CD14-positive monocyte (primary cell): ENCODE measurements around the gene GRIK4. TPM values are rescaled to one million over a fixed set of nuclear protein-coding genes. Genes with fewer than 3 reads are reported as not detected.

ENCODE experiments used
- DNase-seq, 3 donors: peaks; one replicate each; pipeline ENCODE4 v3.0.0-alpha.2; 2011 to 2022
- H2AFZ ChIP-seq: 2 replicates; pipeline ENCODE4 v1.6.0; 2012; ENCODE audit warnings: mild to moderate bottlenecking, low read depth, low read length, inconsistent platforms; ENCODE audit not compliant: insufficient read depth, poor library complexity, severe bottlenecking
- H3K27ac ChIP-seq, 2 donors: 1 replicate in 1 of 2; 2 replicates in 1 of 2; pipeline ENCODE4 v1.5.1; 2012 to 2013; ENCODE audit warnings: low read length in 2 of 2, control low read depth in 1 of 2, inconsistent platforms in 1 of 2, low read depth in 1 of 2, mild to moderate bottlenecking in 1 of 2
- H3K27me3 ChIP-seq, 2 donors: one replicate each; pipeline versions ENCODE4 v1.6.0 to v1.6.1; 2011 to 2013; ENCODE audit warnings: low read length in 2 of 2; ENCODE audit not compliant: control insufficient read depth in 2 of 2, insufficient read depth in 2 of 2
- H3K36me3 ChIP-seq, 2 donors: replicated peaks in 1 of 2; 1 replicate in 1 of 2; 2 replicates in 1 of 2; pipeline versions ENCODE4 v1.5.1 to v1.6.1; 2012 to 2013; ENCODE audit warnings: low read length in 2 of 2, control low read depth in 1 of 2, inconsistent platforms in 1 of 2, mild to moderate bottlenecking in 1 of 2; ENCODE audit not compliant: insufficient read depth in 2 of 2, control insufficient read depth in 1 of 2
- H3K4me1 ChIP-seq, 2 donors: 1 replicate in 1 of 2; 2 replicates in 1 of 2; pipeline versions ENCODE4 v1.5.1 to v1.6.1; 2012 to 2013; ENCODE audit warnings: low read length in 2 of 2, control low read depth in 1 of 2, inconsistent platforms in 1 of 2, mild to moderate bottlenecking in 1 of 2, moderate library complexity in 1 of 2; ENCODE audit not compliant: insufficient read depth in 2 of 2, control insufficient read depth in 1 of 2
- H3K4me2 ChIP-seq: replicated peaks from 2 replicates; pipeline ENCODE3; 2012; ENCODE audit warnings: low read length, moderate library complexity, mild to moderate bottlenecking; ENCODE audit not compliant: poor library complexity, severe bottlenecking; ENCODE audit errors: extremely low read depth
- H3K4me3 ChIP-seq, 3 experiments: fragments of 200-600 bp in 1 of 3; sonication (generic) in 1 of 3; replicated peaks in 1 of 3; 1 replicate in 2 of 3; 2 replicates in 1 of 3; pipeline ENCODE4 v1.5.1; 2011 to 2013; ENCODE audit warnings: low read length in 3 of 3, mild to moderate bottlenecking in 3 of 3, control low read depth in 2 of 3, low read depth in 2 of 3, inconsistent platforms in 1 of 3, moderate library complexity in 1 of 3
- H3K79me2 ChIP-seq: 2 replicates; pipeline ENCODE4 v1.6.0; 2012; ENCODE audit warnings: mild to moderate bottlenecking, control low read depth, inconsistent platforms, low read length, moderate library complexity; ENCODE audit not compliant: insufficient read depth
- H3K9ac ChIP-seq: 2 replicates; pipeline ENCODE4 v1.6.0; 2017; ENCODE audit warnings: low read length, mild to moderate bottlenecking; ENCODE audit not compliant: insufficient read depth, poor library complexity, severe bottlenecking
- H3K9me3 ChIP-seq, 2 donors: replicated peaks in 1 of 2; 1 replicate in 1 of 2; 2 replicates in 1 of 2; pipeline versions ENCODE4 v1.5.1 to v1.6.1; 2012 to 2013; ENCODE audit warnings: low read length in 2 of 2, control low read depth in 1 of 2; ENCODE audit not compliant: control insufficient read depth in 1 of 2, insufficient read depth in 1 of 2
- H4K20me1 ChIP-seq: 2 replicates; pipeline ENCODE4 v1.6.0; 2012; ENCODE audit warnings: mild to moderate bottlenecking, low read length, control low read depth, moderate library complexity; ENCODE audit not compliant: insufficient read depth
- H3K27ac Mint-ChIP-seq, 7 donors: one replicate each; pipeline ENCODE4 v1.8.0; 2020; ENCODE audit warnings: mild to moderate bottlenecking in 7 of 7, mixed read lengths in 7 of 7, moderate library complexity in 6 of 7, inconsistent platforms in 2 of 7
- H3K27me3 Mint-ChIP-seq, 3 donors: one replicate each; pipeline ENCODE4 v1.8.0; 2021 to 2022; ENCODE audit warnings: low read depth in 3 of 3, mild to moderate bottlenecking in 3 of 3, mixed read lengths in 3 of 3, moderate library complexity in 3 of 3, inconsistent platforms in 1 of 3
- H3K36me3 Mint-ChIP-seq, 2 donors: one replicate each; pipeline ENCODE4 v1.8.0; 2020; ENCODE audit warnings: mixed read lengths in 2 of 2, inconsistent platforms in 1 of 2, mild to moderate bottlenecking in 1 of 2
- H3K4me1 Mint-ChIP-seq: one replicate; pipeline ENCODE4 v1.8.0; 2020; ENCODE audit warnings: mild to moderate bottlenecking, mixed read lengths
- H3K4me3 Mint-ChIP-seq, 2 donors: one replicate each; pipeline ENCODE4 v1.8.0; 2020; ENCODE audit warnings: mild to moderate bottlenecking in 2 of 2, mixed read lengths in 2 of 2, moderate library complexity in 1 of 2
- H3K9me3 Mint-ChIP-seq, 7 donors: one replicate each; pipeline ENCODE4 v1.8.0; 2020 to 2022; ENCODE audit warnings: mixed read lengths in 7 of 7, mild to moderate bottlenecking in 6 of 7, moderate library complexity in 6 of 7, inconsistent platforms in 2 of 7
- WGBS: methylation state at CpG from one replicate; pipeline ENCODE4 v1.1.5; 2013; ENCODE audit warnings: missing lambda C conversion rate; ENCODE audit not compliant: insufficient coverage; 5-methylcytosine and 5-hydroxymethylcytosine counted together
- intact Hi-C, 2 donors: fragments of 100-400 bp; cut with micrococcal nuclease; formaldehyde crosslinking; loops; one replicate each; pipeline versions ENCODE4 v1.15.0 to v1.15.1; 2023
- polyA plus RNA-seq, 3 donors: library from polyadenylated mRNA; depleted of rRNA in 1 of 3; unstranded in 2 of 3; stranded (reverse) in 1 of 3; fragments of 300-500 nt in 2 of 3; fragments of >200 nt in 1 of 3; fragmentation: Illumina TruSeq in 2 of 3; gene quantifications; 1 replicate in 2 of 3; 2 replicates in 1 of 3; pipeline ENCODE4 v1.2.3, GENCODE V29; 2012 to 2021
- TF ChIP-seq, protein P1 (sequence below): fragments of 200-600 bp; IDR thresholded peaks from one replicate; pipeline ENCODE4 v1.8.0; 2022; ENCODE audit warnings: antibody characterized with exemption, mild to moderate bottlenecking

Gene GRIK4
- polyA plus RNA-seq, 3 donors = not detected

DNA sequence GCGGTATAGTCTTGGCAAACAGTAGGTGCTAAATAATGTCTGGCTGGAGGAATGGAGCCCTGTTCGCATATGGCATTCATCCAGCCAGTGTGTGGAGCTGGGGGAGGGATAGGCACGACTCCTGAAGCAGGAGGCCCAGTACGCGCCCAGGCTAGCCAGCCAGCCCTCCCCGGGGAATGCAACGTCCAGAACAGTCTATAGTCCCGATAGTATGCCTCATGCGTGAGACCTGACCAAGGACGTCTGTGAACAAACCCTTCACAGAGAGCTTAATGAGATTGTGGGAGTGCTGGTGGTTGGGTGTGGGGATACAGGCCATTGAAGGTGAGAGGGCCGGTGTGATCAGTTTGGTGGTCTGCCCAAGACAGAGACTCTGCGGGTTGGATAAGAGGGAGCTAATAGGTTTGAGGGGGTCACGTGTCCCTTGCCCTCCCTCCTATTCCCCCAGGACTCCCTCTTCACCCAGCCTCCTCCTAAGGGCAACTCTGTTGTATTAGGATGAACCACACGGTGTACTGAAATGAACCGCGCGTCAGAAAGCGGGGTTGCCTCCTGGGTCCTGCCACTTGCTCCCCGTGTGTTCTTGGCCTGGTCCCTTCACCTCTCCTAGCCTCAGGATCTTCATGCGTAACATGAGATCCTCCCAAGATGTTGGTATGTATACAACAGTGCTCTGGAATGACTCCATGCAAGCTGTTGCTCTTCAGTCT lies 987 bp upstream of the GRIK4 start:
- intact Hi-C loops = loop anchor here (5.0 to 10.0 kb wide), 3 partner anchors 604 to 684 kb away; no protein-coding TSS in a partner anchor
- Histone ChIP-seq H3K27me3 (peaks cover 10 to 57% of the 10 kb centered on the region in 2 donors), H3K79me2 (no peaks in the 10 kb centered on the region), H3K9ac (no peak overlapping the region), H3K27ac (no peak overlapping the region), H4K20me1 (no peaks in the 10 kb centered on the region), H3K36me3 (no peaks in the 10 kb centered on the region), H3K9me3 (no peaks in the 10 kb centered on the region), H3K4me1 (no peaks in the 10 kb centered on the region), H2AFZ (no peak overlapping the region), H3K4me2 (no peak overlapping the region), H3K4me3 (no peak overlapping the region)
- Mint-ChIP-seq H3K4me1 (peaks cover 2% of the 10 kb centered on the region), H3K27ac (no peak overlapping the region), H3K36me3 (no peaks in the 10 kb centered on the region), H3K9me3 (peaks cover 0 to 2% (median 0%) of the 10 kb centered on the region in 7 donors), H3K4me3 (peak overlapping the region in 1 of 2 donors; percentile 50), H3K27me3 (peaks cover 52 to 74% (median 63%) of the 10 kb centered on the region in 3 donors)
- TF ChIP-seq, protein P1, sequence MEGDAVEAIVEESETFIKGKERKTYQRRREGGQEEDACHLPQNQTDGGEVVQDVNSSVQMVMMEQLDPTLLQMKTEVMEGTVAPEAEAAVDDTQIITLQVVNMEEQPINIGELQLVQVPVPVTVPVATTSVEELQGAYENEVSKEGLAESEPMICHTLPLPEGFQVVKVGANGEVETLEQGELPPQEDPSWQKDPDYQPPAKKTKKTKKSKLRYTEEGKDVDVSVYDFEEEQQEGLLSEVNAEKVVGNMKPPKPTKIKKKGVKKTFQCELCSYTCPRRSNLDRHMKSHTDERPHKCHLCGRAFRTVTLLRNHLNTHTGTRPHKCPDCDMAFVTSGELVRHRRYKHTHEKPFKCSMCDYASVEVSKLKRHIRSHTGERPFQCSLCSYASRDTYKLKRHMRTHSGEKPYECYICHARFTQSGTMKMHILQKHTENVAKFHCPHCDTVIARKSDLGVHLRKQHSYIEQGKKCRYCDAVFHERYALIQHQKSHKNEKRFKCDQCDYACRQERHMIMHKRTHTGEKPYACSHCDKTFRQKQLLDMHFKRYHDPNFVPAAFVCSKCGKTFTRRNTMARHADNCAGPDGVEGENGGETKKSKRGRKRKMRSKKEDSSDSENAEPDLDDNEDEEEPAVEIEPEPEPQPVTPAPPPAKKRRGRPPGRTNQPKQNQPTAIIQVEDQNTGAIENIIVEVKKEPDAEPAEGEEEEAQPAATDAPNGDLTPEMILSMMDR = no peak
- WGBS = 80% methylated on average over 17 of the region's 20 CpGs
- no peak for DNase-seq

DNA sequence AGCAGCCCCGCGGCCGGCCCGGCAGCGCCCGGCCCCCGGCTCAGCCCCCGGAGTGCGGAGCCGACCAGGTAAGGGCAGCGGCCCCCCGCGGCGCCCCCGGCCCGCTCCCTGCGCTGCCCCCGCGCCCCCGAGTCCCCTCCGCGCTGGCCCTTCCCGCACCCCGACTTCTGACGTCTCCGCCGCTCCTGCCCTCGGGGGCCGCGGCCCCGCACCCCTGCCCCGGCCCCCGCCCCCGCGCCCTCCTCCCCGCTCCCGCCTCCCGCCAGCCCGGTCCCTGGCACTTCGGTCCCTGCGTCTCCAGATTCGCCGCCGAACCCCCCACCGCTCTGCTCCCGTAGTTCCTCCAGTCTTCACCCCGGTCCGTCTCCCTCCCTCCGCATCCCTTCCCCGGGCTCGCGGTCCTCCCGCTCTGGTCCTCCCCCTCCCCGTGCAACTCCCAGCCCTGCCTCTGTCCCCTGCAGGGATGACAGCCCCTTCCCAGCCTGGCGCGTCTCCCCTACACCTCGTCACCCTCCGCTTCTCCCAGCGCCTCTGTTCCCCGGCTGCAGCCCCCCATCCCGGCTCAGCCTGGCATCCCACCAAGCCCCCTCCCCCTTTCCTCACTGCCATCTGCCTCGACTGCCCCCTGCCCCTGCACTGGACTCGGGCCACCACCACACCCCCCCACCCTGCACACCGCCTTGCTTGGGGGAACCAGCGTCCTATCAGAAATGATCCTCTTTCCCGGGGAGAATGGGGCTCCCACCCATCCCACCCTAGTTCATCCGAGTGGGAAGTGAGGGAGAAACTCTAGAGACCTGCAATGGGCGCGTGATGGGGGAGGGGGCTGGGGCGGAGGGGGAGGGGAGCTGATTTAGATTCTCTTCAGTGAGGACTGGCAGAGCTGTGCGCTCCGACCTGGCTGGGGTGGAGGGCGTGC lies 531 bp downstream of the GRIK4 start:
- no peaks in the 10 kb centered on the region for H3K79me2 ChIP-seq
- H3K4me1 Mint-ChIP-seq = peaks cover 2% of the 10 kb centered on the region
- H3K36me3 ChIP-seq = no peaks in the 10 kb centered on the region
- H3K4me2 ChIP-seq = no peak overlapping the region
- H3K27me3 ChIP-seq = peaks cover 6 to 60% of the 10 kb centered on the region in 2 donors
- H3K9me3 ChIP-seq = no peaks in the 10 kb centered on the region
- WGBS = 9% methylated on average over 51 of the region's 73 CpGs
- TF ChIP-seq, protein P1 = no peak
- no peaks in the 10 kb centered on the region for H3K36me3 Mint-ChIP-seq
- no peak overlapping the region for H2AFZ ChIP-seq
- intact Hi-C loops = loop anchor here (5.0 to 10.0 kb wide), 3 partner anchors 603 to 683 kb away; no protein-coding TSS in a partner anchor
- no peaks in the 10 kb centered on the region for H4K20me1 ChIP-seq
- peak overlapping the region in 1 of 2 donors; percentile 56 for H3K4me3 Mint-ChIP-seq
- H3K4me1 ChIP-seq = no peaks in the 10 kb centered on the region
- peaks cover 0 to 2% (median 0%) of the 10 kb centered on the region in 7 donors for H3K9me3 Mint-ChIP-seq
- H3K9ac ChIP-seq = no peak overlapping the region
- no peak overlapping the region for H3K4me3 ChIP-seq
- peaks cover 62 to 75% (median 62%) of the 10 kb centered on the region in 3 donors for H3K27me3 Mint-ChIP-seq
- DNase-seq = no peak
- peak overlapping the region in 1 of 7 donors; percentile 66 for H3K27ac Mint-ChIP-seq
- no peak overlapping the region for H3K27ac ChIP-seq
